H9 (cell line): ENCODE results near the gene FAM53C. TPM values are rescaled to one million over a fixed set of nuclear protein-coding genes. Genes with fewer than 3 reads are reported as not detected.

ENCODE experiments used
- DNase-seq: peaks from one replicate; pipeline ENCODE4 v3.0.0-alpha.2; 2017
- H2AFZ ChIP-seq: one replicate; pipeline ENCODE4 v1.6.1; 2013; ENCODE audit warnings: mild to moderate bottlenecking, low read length, control low read depth, moderate library complexity
- H2AK5ac ChIP-seq: 2 replicates; pipeline ENCODE4 v1.6.1; 2013; ENCODE audit warnings: low read length, control low read depth, mixed read lengths; ENCODE audit not compliant: insufficient read length
- H2BK120ac ChIP-seq: one replicate; pipeline ENCODE4 v1.6.1; 2013; ENCODE audit warnings: low read depth, mild to moderate bottlenecking, low read length, control low read depth, inconsistent platforms; ENCODE audit not compliant: poor library complexity, severe bottlenecking
- H2BK12ac ChIP-seq: 2 replicates; pipeline ENCODE4 v1.6.1; 2013; ENCODE audit warnings: low read length, control low read depth, mixed read lengths, low read depth; ENCODE audit not compliant: insufficient read length
- H2BK15ac ChIP-seq: 2 replicates; pipeline ENCODE4 v1.6.1; 2013; ENCODE audit warnings: low read depth, low read length, control low read depth
- H2BK20ac ChIP-seq: one replicate; pipeline ENCODE4 v1.6.1; 2013; ENCODE audit warnings: low read depth, mild to moderate bottlenecking, low read length, control low read depth, inconsistent platforms; ENCODE audit not compliant: poor library complexity, severe bottlenecking
- H2BK5ac ChIP-seq: 2 replicates; pipeline ENCODE4 v1.6.1; 2013; ENCODE audit warnings: low read length, control low read depth, mixed read lengths; ENCODE audit not compliant: insufficient read length
- H3K14ac ChIP-seq: 2 replicates; pipeline ENCODE4 v1.6.1; 2013; ENCODE audit warnings: low read length, control low read depth; ENCODE audit not compliant: insufficient read depth
- H3K18ac ChIP-seq: 2 replicates; pipeline ENCODE4 v1.6.1; 2013; ENCODE audit warnings: low read depth, mild to moderate bottlenecking, mixed read lengths, low read length, control low read depth; ENCODE audit not compliant: insufficient read length
- H3K23ac ChIP-seq: 2 replicates; pipeline ENCODE4 v1.6.1; 2013; ENCODE audit warnings: low read length, control low read depth, mixed read lengths, low read depth; ENCODE audit not compliant: insufficient read length
- H3K23me2 ChIP-seq: 2 replicates; pipeline ENCODE4 v1.6.1; 2013; ENCODE audit warnings: low read depth, mild to moderate bottlenecking, mixed read lengths, low read length, control low read depth; ENCODE audit not compliant: insufficient read length, poor library complexity, severe bottlenecking
- H3K27ac ChIP-seq: 2 replicates; pipeline ENCODE4 v1.5.1; 2013; ENCODE audit warnings: low read length, control low read depth, mixed read lengths, low read depth; ENCODE audit not compliant: insufficient read length
- H3K27me3 ChIP-seq: 2 replicates; pipeline ENCODE4 v1.6.1; 2013; ENCODE audit warnings: low read length, control low read depth, inconsistent platforms; ENCODE audit not compliant: insufficient read depth
- H3K4ac ChIP-seq: 2 replicates; pipeline ENCODE4 v1.6.1; 2013; ENCODE audit warnings: low read depth, mild to moderate bottlenecking, control low read depth, inconsistent platforms, low read length, moderate library complexity
- H3K4me1 ChIP-seq: 2 replicates; pipeline ENCODE4 v1.6.1; 2013; ENCODE audit warnings: low read length, control low read depth, inconsistent platforms; ENCODE audit not compliant: insufficient read depth
- H3K4me2 ChIP-seq: 2 replicates; pipeline ENCODE4 v1.6.1; 2013; ENCODE audit warnings: low read length, control low read depth, mixed read lengths; ENCODE audit not compliant: insufficient read length, insufficient read depth
- H3K56ac ChIP-seq: 2 replicates; pipeline ENCODE4 v1.6.1; 2013; ENCODE audit warnings: low read depth, mild to moderate bottlenecking, mixed read lengths, low read length, control low read depth; ENCODE audit not compliant: insufficient read length
- H3K79me1 ChIP-seq: 2 replicates; pipeline ENCODE4 v1.6.1; 2013; ENCODE audit warnings: low read depth, mild to moderate bottlenecking, moderate library complexity, low read length, control low read depth, inconsistent platforms; ENCODE audit not compliant: insufficient read depth, poor library complexity, severe bottlenecking
- H3K79me2 ChIP-seq: 2 replicates; pipeline ENCODE4 v1.6.1; 2013; ENCODE audit warnings: low read length, control low read depth, inconsistent platforms; ENCODE audit not compliant: insufficient read depth
- H3K9ac ChIP-seq: 2 replicates; pipeline ENCODE4 v1.6.1; 2013; ENCODE audit warnings: low read length, control low read depth, mixed read lengths; ENCODE audit not compliant: insufficient read length; ENCODE audit errors: extremely low read depth
- H3K9me3 ChIP-seq: one replicate; pipeline ENCODE4 v1.6.1; 2013; ENCODE audit warnings: low read depth, low read length, inconsistent platforms; ENCODE audit not compliant: control insufficient read depth
- H3T11ph ChIP-seq: one replicate; pipeline ENCODE4 v1.6.1; 2013; ENCODE audit warnings: mild to moderate bottlenecking, low read length, control low read depth, inconsistent platforms
- H4K20me1 ChIP-seq: one replicate; pipeline ENCODE4 v1.6.1; 2013; ENCODE audit not compliant: control insufficient read depth, insufficient read length, insufficient read depth
- H4K5ac ChIP-seq: 2 replicates; pipeline ENCODE4 v1.6.1; 2013; ENCODE audit warnings: low read depth, mild to moderate bottlenecking, mixed read lengths, low read length, control low read depth; ENCODE audit not compliant: insufficient read length
- H4K8ac ChIP-seq: replicated peaks from 2 replicates; pipeline ENCODE4 v1.6.1; 2013; ENCODE audit warnings: low read length, control low read depth, mixed read lengths, low read depth; ENCODE audit not compliant: insufficient read length
- H4K91ac ChIP-seq: 2 replicates; pipeline ENCODE4 v1.6.1; 2013; ENCODE audit warnings: low read depth, mild to moderate bottlenecking, moderate library complexity, mixed read lengths, low read length, control low read depth; ENCODE audit not compliant: insufficient read length
- H3K27ac Mint-ChIP-seq, 3 experiments: 2 replicates in 2 of 3; 3 replicates in 1 of 3; pipeline ENCODE4 v1.8.0; 2020 to 2021; ENCODE audit warnings: mixed read lengths in 3 of 3, mild to moderate bottlenecking in 1 of 3, moderate library complexity in 1 of 3
- H3K27me3 Mint-ChIP-seq: 2 replicates; pipeline ENCODE4 v1.8.0; 2021; ENCODE audit warnings: low read depth, mild to moderate bottlenecking, moderate library complexity, mixed read lengths
- H3K36me3 Mint-ChIP-seq, 3 experiments: 2 replicates in 2 of 3; 3 replicates in 1 of 3; pipeline ENCODE4 v1.8.0; 2020 to 2021; ENCODE audit warnings: low read depth in 3 of 3, mixed read lengths in 3 of 3; ENCODE audit not compliant: insufficient read depth in 1 of 3
- H3K4me1 Mint-ChIP-seq, 2 experiments: 2 replicates each; pipeline ENCODE4 v1.8.0; 2020; ENCODE audit warnings: mixed read lengths in 2 of 2
- H3K4me3 Mint-ChIP-seq, 2 experiments: 2 replicates in 1 of 2; 3 replicates in 1 of 2; pipeline ENCODE4 v1.8.0; 2020 to 2021; ENCODE audit warnings: mild to moderate bottlenecking in 2 of 2, mixed read lengths in 2 of 2, moderate library complexity in 1 of 2
- H3K9me3 Mint-ChIP-seq, 2 experiments: 2 replicates in 1 of 2; 3 replicates in 1 of 2; pipeline ENCODE4 v1.8.0; 2020; ENCODE audit warnings: mild to moderate bottlenecking in 2 of 2, mixed read lengths in 2 of 2, moderate library complexity in 1 of 2
- WGBS: extraction: QIAGEN DNeasy Blood & Tissue Kit; methylation state at CpG from one replicate; pipeline ENCODE4 v1.1.7; 2013; ENCODE audit warnings: missing lambda C conversion rate, low lambda C conversion rate, mixed read lengths; ENCODE audit not compliant: insufficient read length; ENCODE audit errors: extremely low coverage; 5-methylcytosine and 5-hydroxymethylcytosine counted together
- total RNA-seq: library from RNA; stranded (reverse); gene quantifications from 2 replicates; pipeline ENCODE4 v1.2.1, GENCODE V29; 2021
- TF ChIP-seq, protein P1 (sequence below): fragments of 200-600 bp; sonication (generic); conservative IDR thresholded peaks from 3 replicates; pipeline ENCODE4 v1.8.0; 2021; ENCODE audit warnings: antibody characterized with exemption, mild to moderate bottlenecking

FAM53C gene
- total RNA-seq, 1 experiment from 2014 or later, result 59.6 TPM

DNA sequence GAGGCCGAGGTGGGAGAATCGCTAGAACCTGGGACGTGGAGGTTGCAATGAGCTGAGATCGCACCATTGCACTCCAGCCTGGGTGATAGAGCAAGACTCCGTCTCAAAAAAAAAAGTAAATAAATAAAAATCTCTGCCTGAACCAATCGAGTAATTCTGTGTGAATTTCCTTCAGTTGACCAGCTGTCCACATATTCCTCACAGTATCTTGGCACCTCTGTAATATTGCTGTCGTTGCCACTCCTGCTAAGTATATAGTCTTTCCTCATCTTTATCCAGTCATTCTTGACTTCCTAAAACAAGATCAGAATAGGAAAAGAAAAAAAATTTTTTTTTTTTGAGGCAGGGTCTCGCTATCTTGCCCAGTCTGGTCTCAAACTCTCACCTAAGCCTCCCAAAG lies 44.3 kb downstream of the FAM53C start:
- no peak overlapping the region for H4K91ac ChIP-seq
- H3K9ac ChIP-seq, result no peak overlapping the region
- TF ChIP-seq, protein P1, sequence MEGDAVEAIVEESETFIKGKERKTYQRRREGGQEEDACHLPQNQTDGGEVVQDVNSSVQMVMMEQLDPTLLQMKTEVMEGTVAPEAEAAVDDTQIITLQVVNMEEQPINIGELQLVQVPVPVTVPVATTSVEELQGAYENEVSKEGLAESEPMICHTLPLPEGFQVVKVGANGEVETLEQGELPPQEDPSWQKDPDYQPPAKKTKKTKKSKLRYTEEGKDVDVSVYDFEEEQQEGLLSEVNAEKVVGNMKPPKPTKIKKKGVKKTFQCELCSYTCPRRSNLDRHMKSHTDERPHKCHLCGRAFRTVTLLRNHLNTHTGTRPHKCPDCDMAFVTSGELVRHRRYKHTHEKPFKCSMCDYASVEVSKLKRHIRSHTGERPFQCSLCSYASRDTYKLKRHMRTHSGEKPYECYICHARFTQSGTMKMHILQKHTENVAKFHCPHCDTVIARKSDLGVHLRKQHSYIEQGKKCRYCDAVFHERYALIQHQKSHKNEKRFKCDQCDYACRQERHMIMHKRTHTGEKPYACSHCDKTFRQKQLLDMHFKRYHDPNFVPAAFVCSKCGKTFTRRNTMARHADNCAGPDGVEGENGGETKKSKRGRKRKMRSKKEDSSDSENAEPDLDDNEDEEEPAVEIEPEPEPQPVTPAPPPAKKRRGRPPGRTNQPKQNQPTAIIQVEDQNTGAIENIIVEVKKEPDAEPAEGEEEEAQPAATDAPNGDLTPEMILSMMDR, result no peak
- H3K9me3 ChIP-seq, result no peaks in the 10 kb centered on the region
- no peak overlapping the region for H3K14ac ChIP-seq
- no peaks in the 10 kb centered on the region for H3K79me2 ChIP-seq
- no peak overlapping the region for H3T11ph ChIP-seq
- H2BK15ac ChIP-seq, result no peak overlapping the region
- H3K27me3 ChIP-seq, result no peaks in the 10 kb centered on the region
- no peak overlapping the region for H3K4me2 ChIP-seq
- no peak overlapping the region for H3K18ac ChIP-seq
- H2BK20ac ChIP-seq, result no peak overlapping the region
- Mint-ChIP-seq H3K4me1 (no peaks in the 10 kb centered on the region), H3K36me3 (peaks cover 25 to 72% (median 71%) of the 10 kb centered on the region in 3 experiments; a peak in 6 of 7 replicates), H3K4me3 (no peak overlapping the region), H3K9me3 (no peaks in the 10 kb centered on the region), H3K27ac (no peak overlapping the region), H3K27me3 (no peaks in the 10 kb centered on the region)
- H4K8ac ChIP-seq, result no peak overlapping the region
- no peak overlapping the region for H3K4ac ChIP-seq
- H2BK5ac ChIP-seq, result no peak overlapping the region
- H2BK12ac ChIP-seq, result no peak overlapping the region
- H2AK5ac ChIP-seq, result no peak overlapping the region
- no peak overlapping the region for H3K27ac ChIP-seq
- H3K23ac ChIP-seq, result no peak overlapping the region
- no peaks in the 10 kb centered on the region for H4K20me1 ChIP-seq
- no peak overlapping the region for H2AFZ ChIP-seq
- no peaks in the 10 kb centered on the region for H3K23me2 ChIP-seq
- DNase-seq, result no peak
- whole genome bisulfite sequencing, result no CpG with 5 or more reads among the region's 8 CpGs
- no peaks in the 10 kb centered on the region for H3K79me1 ChIP-seq
- H3K4me1 ChIP-seq, result no peaks in the 10 kb centered on the region
- H3K56ac ChIP-seq, result no peak overlapping the region
- no peak overlapping the region for H2BK120ac ChIP-seq
- no peak overlapping the region for H4K5ac ChIP-seq
